Measurements from ENCODE around the gene MCOLN2.

- TF ChIP-seq, protein P1, sequence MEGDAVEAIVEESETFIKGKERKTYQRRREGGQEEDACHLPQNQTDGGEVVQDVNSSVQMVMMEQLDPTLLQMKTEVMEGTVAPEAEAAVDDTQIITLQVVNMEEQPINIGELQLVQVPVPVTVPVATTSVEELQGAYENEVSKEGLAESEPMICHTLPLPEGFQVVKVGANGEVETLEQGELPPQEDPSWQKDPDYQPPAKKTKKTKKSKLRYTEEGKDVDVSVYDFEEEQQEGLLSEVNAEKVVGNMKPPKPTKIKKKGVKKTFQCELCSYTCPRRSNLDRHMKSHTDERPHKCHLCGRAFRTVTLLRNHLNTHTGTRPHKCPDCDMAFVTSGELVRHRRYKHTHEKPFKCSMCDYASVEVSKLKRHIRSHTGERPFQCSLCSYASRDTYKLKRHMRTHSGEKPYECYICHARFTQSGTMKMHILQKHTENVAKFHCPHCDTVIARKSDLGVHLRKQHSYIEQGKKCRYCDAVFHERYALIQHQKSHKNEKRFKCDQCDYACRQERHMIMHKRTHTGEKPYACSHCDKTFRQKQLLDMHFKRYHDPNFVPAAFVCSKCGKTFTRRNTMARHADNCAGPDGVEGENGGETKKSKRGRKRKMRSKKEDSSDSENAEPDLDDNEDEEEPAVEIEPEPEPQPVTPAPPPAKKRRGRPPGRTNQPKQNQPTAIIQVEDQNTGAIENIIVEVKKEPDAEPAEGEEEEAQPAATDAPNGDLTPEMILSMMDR (conservative IDR thresholded peaks at IDR 0.05; ENCODE audit: low read length), result no peak
- TF ChIP-seq EZH2phosphoT487 (IDR thresholded peaks at IDR 0.05; ENCODE audit: borderline replicate concordance, low read depth, low read length), result no peak
Observed at GRCh38 chr1:84949664-84950063, 47.2 kb downstream of the MCOLN2 start.
